GM21717 (cell line): ENCODE results near the gene CASP1.

Source experiments
- ATAC-seq: cut with Tn5 transposase; IDR thresholded peaks from one replicate; pipeline ENCODE4 v1.9.1; 2021; ENCODE audit warnings: mild to moderate bottlenecking, moderate library complexity; ENCODE audit not compliant: unreplicated experiment

Gene CASP1

DNA sequence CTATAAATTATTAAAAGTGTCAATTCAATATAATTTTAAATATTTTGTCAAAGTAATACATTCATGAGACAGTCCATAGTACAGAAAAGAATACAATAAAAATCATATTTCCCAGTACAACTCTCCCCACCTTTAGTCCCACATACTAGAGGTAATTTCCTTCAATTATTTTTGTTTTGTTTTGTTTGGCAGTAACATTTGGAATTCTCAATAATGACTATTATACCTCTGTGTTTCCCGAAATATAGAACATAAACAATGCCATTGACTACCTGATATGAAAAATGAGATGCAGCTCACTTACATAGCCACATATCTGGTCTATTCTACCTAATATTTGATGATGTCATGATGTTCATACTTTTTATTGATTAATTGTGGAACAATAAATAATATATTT, 42.2 kb downstream of the CASP1 start:
- no peak for ATAC-seq

DNA sequence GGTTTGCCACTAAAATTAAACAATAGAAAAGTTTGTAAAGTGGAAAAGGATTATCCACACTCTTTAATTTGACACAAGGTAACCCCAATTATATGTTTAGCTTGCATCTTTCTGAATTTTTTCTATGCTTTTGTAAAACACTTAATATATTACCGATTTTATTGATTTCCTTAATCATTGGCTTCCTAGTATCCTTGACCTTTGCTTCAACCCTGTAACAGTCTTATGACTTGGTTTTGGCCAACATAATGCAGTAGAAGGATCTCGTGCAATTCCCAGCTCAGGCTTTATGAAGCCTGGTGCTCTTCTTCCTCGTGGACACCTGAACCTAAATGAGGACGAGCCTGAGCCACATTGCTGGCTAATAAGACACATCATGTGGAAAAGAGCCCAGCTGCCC, 43.0 kb downstream of the CASP1 start:
- no peak for ATAC-seq

- ATAC-seq, result no peak
These were observed 50.1 kb downstream of the CASP1 start for GRCh38 chr11:104984808-104985207.

- ATAC-seq, result no peak
These were observed 55.1 kb downstream of the CASP1 start for GRCh38 chr11:104979839-104980238.
